22Rv1 (cell line): ENCODE data around the gene RARA.

Source experiments
- H3K27ac ChIP-seq: fragments of 450-650 bp; 2 replicates; pipeline ENCODE4 v1.5.1; 2017
- ZFX ChIP-seq: fragments of 450-650 bp; IDR thresholded peaks from 2 replicates; pipeline ENCODE4 v1.6.1; 2017; ENCODE audit warnings: antibody characterized with exemption, borderline replicate concordance
- TF ChIP-seq, protein P1 (sequence below): fragments of 450-650 bp; IDR thresholded peaks from 2 replicates; pipeline ENCODE4 v1.5.1; 2017; ENCODE audit warnings: mild to moderate bottlenecking

The RARA gene

DNA sequence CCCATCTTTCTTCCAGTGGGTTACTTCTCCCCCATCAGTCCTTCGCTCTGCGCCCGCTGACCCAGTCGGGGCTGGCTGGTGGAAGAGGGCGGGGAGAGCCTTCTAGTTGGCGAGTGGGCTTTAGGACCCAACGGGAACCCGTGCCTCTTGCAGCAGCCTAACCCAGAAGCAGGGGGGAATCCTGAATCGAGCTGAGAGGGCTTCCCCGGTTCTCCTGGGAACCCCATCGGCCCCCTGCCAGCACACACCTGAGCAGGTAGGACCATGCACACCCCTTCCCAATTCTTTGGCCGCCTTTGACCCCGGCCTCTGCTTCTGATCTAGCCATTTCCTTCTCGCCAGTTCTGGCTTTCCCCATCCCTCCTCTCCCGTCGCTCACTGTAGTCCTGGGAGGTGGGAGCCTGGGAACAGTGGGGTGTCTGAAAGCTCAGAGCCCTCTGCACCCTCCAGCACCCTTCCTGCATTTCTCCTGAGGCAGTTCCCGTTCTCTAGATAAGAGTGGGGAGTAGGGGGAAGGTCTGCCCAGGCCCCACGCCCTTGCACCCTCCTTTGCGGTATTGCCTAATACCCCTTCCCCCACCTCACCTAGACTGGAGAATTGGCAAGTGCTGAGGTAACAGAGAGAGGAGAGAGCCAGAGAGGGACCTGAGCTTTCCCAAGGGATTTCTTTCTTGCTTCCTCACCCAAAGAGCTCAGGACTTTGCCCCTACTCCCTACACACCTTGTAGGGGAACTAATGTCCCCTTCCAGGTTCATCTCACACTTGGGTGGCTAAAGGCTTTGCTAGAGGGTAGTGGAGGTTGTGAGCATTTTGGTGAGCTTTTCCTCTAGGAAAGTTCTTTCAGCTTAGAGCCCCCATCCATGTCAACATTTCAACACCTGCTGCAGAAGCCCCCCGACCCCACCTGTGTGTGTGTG is at the start of gene RARA:
TSS of gene RARA (plus strand) at position 150 of the 918 bp plus-strand sequence. CDS start 22,039 bp downstream, outside the sequence.
- 0 out of 2 replicates have a peak within 1 kb of the TSS, but pooled peaks have one; percentile 20 for H3K27ac ChIP-seq
- TF ChIP-seq, protein P1, sequence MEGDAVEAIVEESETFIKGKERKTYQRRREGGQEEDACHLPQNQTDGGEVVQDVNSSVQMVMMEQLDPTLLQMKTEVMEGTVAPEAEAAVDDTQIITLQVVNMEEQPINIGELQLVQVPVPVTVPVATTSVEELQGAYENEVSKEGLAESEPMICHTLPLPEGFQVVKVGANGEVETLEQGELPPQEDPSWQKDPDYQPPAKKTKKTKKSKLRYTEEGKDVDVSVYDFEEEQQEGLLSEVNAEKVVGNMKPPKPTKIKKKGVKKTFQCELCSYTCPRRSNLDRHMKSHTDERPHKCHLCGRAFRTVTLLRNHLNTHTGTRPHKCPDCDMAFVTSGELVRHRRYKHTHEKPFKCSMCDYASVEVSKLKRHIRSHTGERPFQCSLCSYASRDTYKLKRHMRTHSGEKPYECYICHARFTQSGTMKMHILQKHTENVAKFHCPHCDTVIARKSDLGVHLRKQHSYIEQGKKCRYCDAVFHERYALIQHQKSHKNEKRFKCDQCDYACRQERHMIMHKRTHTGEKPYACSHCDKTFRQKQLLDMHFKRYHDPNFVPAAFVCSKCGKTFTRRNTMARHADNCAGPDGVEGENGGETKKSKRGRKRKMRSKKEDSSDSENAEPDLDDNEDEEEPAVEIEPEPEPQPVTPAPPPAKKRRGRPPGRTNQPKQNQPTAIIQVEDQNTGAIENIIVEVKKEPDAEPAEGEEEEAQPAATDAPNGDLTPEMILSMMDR, result no peak
- no peak for TF ChIP-seq ZFX

DNA sequence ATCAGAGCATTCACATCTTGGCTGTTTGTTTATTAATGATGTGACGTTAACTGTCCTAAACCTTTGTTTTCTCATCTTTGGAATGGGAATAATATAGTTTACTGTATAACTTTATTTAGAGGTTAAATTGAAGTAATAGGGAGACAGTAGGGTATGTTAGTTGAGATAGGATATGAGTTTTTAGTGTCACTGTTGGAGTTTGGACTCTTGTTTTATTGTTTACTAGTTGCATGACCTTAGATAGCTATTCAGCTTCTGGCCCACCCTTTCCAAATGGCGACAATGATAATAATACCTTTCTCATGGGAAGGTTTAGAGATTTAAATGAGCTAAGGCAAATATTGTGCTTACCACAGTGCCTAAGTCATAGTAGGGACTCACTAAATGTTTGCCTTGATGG is 49.5 kb upstream of the RARA start:
- TF ChIP-seq, protein P1, result no peak
- TF ChIP-seq ZFX, result no peak
- no peak overlapping the region for H3K27ac ChIP-seq

DNA sequence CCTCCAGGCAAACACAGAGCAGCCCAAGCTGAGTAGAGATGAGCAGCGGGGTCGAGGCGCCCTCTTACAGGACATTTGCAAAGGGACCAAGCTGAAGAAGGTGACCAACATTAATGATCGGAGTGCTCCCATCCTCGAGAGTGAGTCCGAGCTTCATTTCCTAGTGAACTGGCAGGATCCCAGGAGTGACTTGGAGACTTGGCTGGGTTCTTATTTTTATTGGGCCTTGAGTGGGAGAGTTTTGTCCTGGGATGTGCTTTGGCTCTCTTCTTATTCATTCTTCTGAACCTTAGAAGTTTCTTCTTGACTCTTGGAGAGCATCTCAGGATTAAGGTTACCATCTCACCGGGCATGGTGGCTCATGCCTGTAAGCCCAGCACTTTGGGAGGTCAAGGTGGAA is 48.5 kb upstream of the RARA start:
- H3K27ac ChIP-seq, result no peak overlapping the region
- no peak for TF ChIP-seq ZFX
- TF ChIP-seq, protein P1, result no peak

DNA sequence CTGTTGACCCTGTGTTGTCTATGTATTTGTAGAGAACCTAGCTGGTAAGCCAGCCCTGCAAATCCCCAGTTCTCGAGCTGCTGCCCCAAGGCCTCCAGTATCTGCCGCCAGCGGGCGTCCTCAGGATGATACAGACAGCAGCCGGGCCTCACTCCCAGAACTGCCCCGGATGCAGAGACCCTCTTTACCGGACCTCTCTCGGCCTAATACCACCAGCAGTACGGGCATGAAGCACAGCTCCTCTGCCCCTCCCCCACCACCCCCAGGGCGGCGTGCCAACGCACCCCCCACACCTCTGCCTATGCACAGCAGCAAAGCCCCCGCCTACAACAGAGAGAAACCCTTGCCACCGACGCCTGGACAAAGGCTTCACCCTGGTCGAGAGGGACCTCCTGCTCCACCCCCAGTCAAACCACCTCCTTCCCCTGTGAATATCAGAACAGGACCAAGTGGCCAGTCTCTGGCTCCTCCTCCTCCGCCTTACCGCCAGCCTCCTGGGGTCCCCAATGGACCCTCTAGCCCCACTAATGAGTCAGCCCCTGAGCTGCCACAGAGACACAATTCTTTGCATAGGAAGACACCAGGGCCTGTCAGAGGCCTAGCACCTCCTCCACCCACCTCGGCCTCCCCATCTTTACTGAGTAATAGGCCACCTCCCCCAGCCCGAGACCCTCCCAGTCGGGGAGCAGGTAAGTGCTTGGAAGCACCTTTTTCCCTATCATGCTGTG is 44.4 kb upstream of the RARA start:
- TF ChIP-seq, protein P1, result no peak
- TF ChIP-seq ZFX, result no peak
- no peak overlapping the region for H3K27ac ChIP-seq

DNA sequence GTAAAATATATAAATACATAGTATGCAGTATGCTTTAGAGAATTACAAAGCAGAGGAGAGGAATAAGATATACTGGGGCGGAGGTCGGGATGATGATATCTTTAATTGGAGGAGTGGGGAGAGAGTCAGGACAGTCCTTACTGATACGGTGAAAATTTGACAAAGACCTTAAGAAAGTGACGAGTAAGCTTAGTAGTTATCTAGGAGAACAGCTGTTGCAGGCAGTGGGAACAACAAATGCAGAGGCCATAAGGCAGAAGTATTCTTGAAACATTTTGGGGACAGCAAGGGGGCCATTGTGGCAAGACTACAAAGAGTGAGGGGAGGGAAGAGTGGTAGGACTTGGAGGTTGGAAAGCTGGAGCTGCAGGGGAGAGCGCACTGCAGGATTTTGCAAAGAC is 43.6 kb upstream of the RARA start:
- TF ChIP-seq ZFX, result no peak
- TF ChIP-seq, protein P1, result no peak
- H3K27ac ChIP-seq, result no peak overlapping the region

DNA sequence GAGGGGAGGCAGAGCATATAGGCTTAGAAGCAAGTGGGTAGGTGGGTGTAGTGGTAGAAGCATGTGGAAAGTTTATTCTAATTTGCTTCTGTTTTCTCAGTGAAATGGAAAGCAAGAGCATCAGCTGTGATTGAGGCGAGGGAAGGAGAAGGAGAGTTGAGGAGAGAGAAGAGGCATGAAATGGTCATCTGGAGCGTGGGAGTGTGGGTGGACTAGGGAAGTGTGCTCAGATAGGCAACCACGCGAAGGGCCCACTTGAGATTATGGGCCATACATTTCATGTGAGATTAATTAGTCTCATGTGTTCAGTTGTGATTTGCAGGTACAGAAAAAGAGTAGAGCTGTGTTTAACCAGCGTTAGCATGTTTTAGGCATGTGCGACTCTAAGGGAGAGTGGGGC is 42.1 kb upstream of the RARA start:
- no peak for TF ChIP-seq ZFX
- TF ChIP-seq, protein P1, result no peak
- H3K27ac ChIP-seq, result no peak overlapping the region
